Sigmoid colon (tissue), 4 donors: Measurements from ENCODE around the gene MYO5C.

Source experiments
- CTCF ChIP-seq, 4 experiments: fragments of 450-650 bp in 3 of 4; fragments of 200-600 bp in 1 of 4; IDR thresholded peaks; one replicate each; pipeline ENCODE4 v1.5.1; 2016 to 2019; ENCODE audit warnings: antibody characterized with exemption in 4 of 4, mild to moderate bottlenecking in 3 of 4, moderate library complexity in 2 of 4
- POLR2A ChIP-seq, 2 donors: fragments of 450-650 bp; IDR thresholded peaks; one replicate each; pipeline ENCODE4 v1.6.1; 2016; ENCODE audit warnings: antibody characterized with exemption in 2 of 2, mild to moderate bottlenecking in 2 of 2, moderate library complexity in 2 of 2
- POLR2AphosphoS5 ChIP-seq, 4 donors: sonication (generic); formaldehyde crosslinking; IDR thresholded peaks; one replicate each; pipeline ENCODE4 v1.6.1; 2017; ENCODE audit warnings: antibody characterized with exemption in 4 of 4

- TF ChIP-seq POLR2AphosphoS5 (IDR thresholded peaks at IDR 0.05) (no peak), CTCF (IDR thresholded peaks at IDR 0.05) (no peak), POLR2A (IDR thresholded peaks at IDR 0.05) (no peak)
Observed at GRCh38 chr15:52155878-52156277, 139.7 kb downstream of the MYO5C start.
